Glutamatergic neuron (in vitro differentiated cells): ENCODE results near the gene G6PC1. TPM values are rescaled to one million over a fixed set of nuclear protein-coding genes. Genes with fewer than 3 reads are reported as not detected.
"Not testable (repeated sequence)": the region's sequence is repeated elsewhere in the genome, so short reads cannot be mapped to it uniquely, and the experiment has no call there.

Experiments used
- DNase-seq: peaks from one replicate; pipeline ENCODE4 v3.0.0; 2022
- H3K27ac Mint-ChIP-seq: one replicate; pipeline ENCODE4 v1.8.0; 2020; ENCODE audit warnings: mild to moderate bottlenecking, mixed read lengths, inconsistent platforms; ENCODE audit not compliant: unreplicated experiment
- H3K27me3 Mint-ChIP-seq: one replicate; pipeline ENCODE4 v1.8.0; 2020; ENCODE audit warnings: mild to moderate bottlenecking, moderate library complexity, mixed read lengths, inconsistent platforms; ENCODE audit not compliant: unreplicated experiment
- H3K36me3 Mint-ChIP-seq: one replicate; pipeline ENCODE4 v1.8.0; 2020; ENCODE audit warnings: mild to moderate bottlenecking, mixed read lengths, inconsistent platforms; ENCODE audit not compliant: unreplicated experiment
- H3K4me1 Mint-ChIP-seq: one replicate; pipeline ENCODE4 v1.8.0; 2020; ENCODE audit warnings: mild to moderate bottlenecking, low read depth, mixed read lengths, inconsistent platforms; ENCODE audit not compliant: unreplicated experiment
- H3K4me3 Mint-ChIP-seq: one replicate; pipeline ENCODE4 v1.8.0; 2020; ENCODE audit warnings: mild to moderate bottlenecking, mixed read lengths, inconsistent platforms; ENCODE audit not compliant: unreplicated experiment
- H3K9me3 Mint-ChIP-seq: one replicate; pipeline ENCODE4 v1.8.0; 2020; ENCODE audit warnings: mild to moderate bottlenecking, moderate library complexity, mixed read lengths, inconsistent platforms; ENCODE audit not compliant: unreplicated experiment
- CTCF ChIP-seq: fragments of 200-600 bp; sonication (generic); IDR thresholded peaks from one replicate; pipeline ENCODE4 v1.5.0; 2021; ENCODE audit not compliant: partially characterized antibody, unreplicated experiment
- total RNA-seq: library from RNA; stranded (reverse); fragmentation: NEBNext Ultra II Directional; extraction: Animal tissue kit (Norgen Biotek cat#: 25700); gene quantifications from one replicate; pipeline ENCODE4 v1.2.1, GENCODE V29; 2021; ENCODE audit not compliant: unreplicated experiment

G6PC1 gene
- total RNA-seq, 1 donor from 2014 or later, result not detected

DNA sequence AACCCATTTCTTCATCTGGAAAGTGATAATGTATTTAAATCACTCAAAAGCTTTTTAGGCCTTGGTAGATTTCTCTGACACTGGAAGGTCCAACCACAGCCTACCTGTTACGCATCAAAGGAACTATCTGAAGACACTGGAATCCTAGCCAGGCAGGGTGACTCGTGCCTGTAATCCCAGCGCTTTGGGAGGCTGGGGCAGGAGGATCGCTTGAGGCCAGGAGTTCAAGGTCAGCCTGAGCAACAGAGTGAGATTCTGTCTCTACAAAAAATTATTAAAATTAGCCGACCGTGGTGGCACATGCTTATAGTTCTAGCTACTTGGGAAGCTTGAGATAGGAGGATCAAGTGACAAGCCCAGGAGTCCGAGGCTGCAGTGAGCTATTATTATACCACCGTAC is 18.4 kb upstream of the G6PC1 start:
- Mint-ChIP-seq H3K27ac (no peak overlapping the region), H3K27me3 (peaks cover 5% of the 10 kb centered on the region), H3K36me3 (no peaks in the 10 kb centered on the region), H3K4me3 (no peak overlapping the region), H3K4me1 (no peaks in the 10 kb centered on the region), H3K9me3 (no peaks in the 10 kb centered on the region)
- TF ChIP-seq CTCF, result no peak
- DNase-seq, result no peak

- Mint-ChIP-seq H3K4me3 (no peak overlapping the region), H3K4me1 (no peaks in the 10 kb centered on the region), H3K27me3 (peaks cover 5% of the 10 kb centered on the region), H3K27ac (no peak overlapping the region), H3K36me3 (no peaks in the 10 kb centered on the region), H3K9me3 (no peaks in the 10 kb centered on the region)
- TF ChIP-seq CTCF, result no peak
- no peak for DNase-seq
Measured at GRCh38 chr17:42883802-42884558, 16.6 kb upstream of the G6PC1 start.

GRCh38 chr17:42885806-42886205 is 14.8 kb upstream of the G6PC1 start:
- not testable (repeated sequence) for H3K27me3 Mint-ChIP-seq, H3K4me1 Mint-ChIP-seq, H3K9me3 Mint-ChIP-seq, DNase-seq, H3K36me3 Mint-ChIP-seq, H3K4me3 Mint-ChIP-seq, H3K27ac Mint-ChIP-seq

GRCh38 chr17:42886283-42887176 is 14.1 kb upstream of the G6PC1 start:
- no peak for TF ChIP-seq CTCF
- Mint-ChIP-seq H3K36me3 (no peaks in the 10 kb centered on the region), H3K27me3 (peaks cover 3% of the 10 kb centered on the region), H3K27ac (no peak overlapping the region), H3K9me3 (no peaks in the 10 kb centered on the region), H3K4me3 (no peak overlapping the region), H3K4me1 (no peaks in the 10 kb centered on the region)
- DNase-seq, result no peak

DNA sequence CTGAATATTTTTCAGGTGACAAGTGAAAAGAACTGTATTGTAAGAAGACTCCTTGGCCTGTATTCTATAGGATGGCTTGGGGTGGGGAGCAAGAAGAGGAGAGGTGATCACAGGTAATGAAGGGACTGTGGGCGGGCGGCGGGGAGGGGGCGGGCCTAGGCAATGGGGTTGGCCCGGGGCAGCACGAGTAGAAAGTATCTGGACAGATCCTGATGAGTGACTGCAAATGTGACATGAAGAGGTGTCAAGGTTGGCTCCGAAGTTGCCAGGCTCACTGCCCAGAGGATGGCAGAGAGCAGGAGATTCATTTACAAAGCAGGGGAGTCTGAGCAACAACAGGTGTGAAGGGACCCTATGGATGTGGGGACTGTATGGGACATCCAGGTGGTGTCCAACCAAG is 10.8 kb upstream of the G6PC1 start:
- no peaks in the 10 kb centered on the region for H3K27me3 Mint-ChIP-seq
- no peak for DNase-seq
- H3K9me3 Mint-ChIP-seq, result peaks cover 1% of the 10 kb centered on the region
- no peak overlapping the region for H3K4me3 Mint-ChIP-seq
- H3K4me1 Mint-ChIP-seq, result no peaks in the 10 kb centered on the region
- no peaks in the 10 kb centered on the region for H3K36me3 Mint-ChIP-seq
- no peak for TF ChIP-seq CTCF
- H3K27ac Mint-ChIP-seq, result no peak overlapping the region
